SK-N-SH (cell line): ENCODE results near the gene LIMK1. TPM values are rescaled to one million over a fixed set of nuclear protein-coding genes. Genes with fewer than 3 reads are reported as not detected.

ENCODE experiments used
- CTCF ChIA-PET: fragments of 300-600, 350-600 bp; formaldehyde crosslinking; extraction: SDS; loops from one replicate; lab custom pipeline; 2021; lab: Yijun Ruan, JAX
- POLR2A ChIA-PET: fragments of 350-600 bp; sonication (Branson Sonifier 250); formaldehyde crosslinking; extraction: SDS; loops from one replicate; lab custom pipeline; 2020; ENCODE audit warnings: antibody characterized with exemption, inconsistent platforms; lab: Yijun Ruan, JAX
- DNase-seq: peaks from one replicate; pipeline ENCODE4 v3.0.0; 2012
- H2AFZ ChIP-seq: fragments of 200-600 bp; sonication (generic); 2 replicates; pipeline ENCODE4 v1.8.1; 2016; ENCODE audit warnings: antibody characterized with exemption, mild to moderate bottlenecking, low read depth
- H3F3A ChIP-seq: fragments of 200-600 bp; sonication (generic); replicated peaks from 2 replicates; pipeline ENCODE3; 2016; ENCODE audit warnings: antibody characterized with exemption, mild to moderate bottlenecking; ENCODE audit not compliant: insufficient read depth
- H3K27ac ChIP-seq, 2 experiments: fragments of 200-500 bp in 1 of 2; fragments of 200-600 bp in 1 of 2; sonication (Bioruptor generic) in 1 of 2; sonication (generic), shearing (Covaris generic) in 1 of 2; 2 replicates each; pipeline versions ENCODE4 v1.5.1 to v1.6.1; 2014 to 2016; ENCODE audit warnings: low read depth in 2 of 2, inconsistent platforms in 1 of 2, low read length in 1 of 2, mild to moderate bottlenecking in 1 of 2, mixed read lengths in 1 of 2
- H3K27me3 ChIP-seq: fragments of 200-600 bp; sonication (generic), shearing (Covaris generic); 2 replicates; pipeline ENCODE4 v1.6.1; 2016; ENCODE audit warnings: mixed run types; ENCODE audit not compliant: insufficient read depth
- H3K36me3 ChIP-seq, 2 experiments: fragments of 200-500 bp in 1 of 2; fragments of 200-600 bp in 1 of 2; sonication (Bioruptor generic) in 1 of 2; sonication (generic) in 1 of 2; replicated peaks in 1 of 2; 2 replicates each; pipeline versions ENCODE3 to v1.5.1; 2014 to 2016; ENCODE audit warnings: low read length in 1 of 2, mild to moderate bottlenecking in 1 of 2; ENCODE audit not compliant: insufficient read depth in 2 of 2, control insufficient read depth in 1 of 2
- H3K4me1 ChIP-seq, 2 experiments: fragments of 200-500 bp in 1 of 2; fragments of 200-600 bp in 1 of 2; sonication (Bioruptor generic) in 1 of 2; sonication (generic), shearing (Covaris generic) in 1 of 2; 2 replicates each; pipeline versions ENCODE4 v1.5.1 to v1.6.1; 2014 to 2016; ENCODE audit warnings: low read depth in 1 of 2, low read length in 1 of 2, mixed run types in 1 of 2; ENCODE audit not compliant: insufficient read depth in 2 of 2, control insufficient read depth in 1 of 2
- H3K4me2 ChIP-seq: fragments of 200-600 bp; sonication (generic), shearing (Covaris generic); 2 replicates; pipeline ENCODE4 v1.6.1; 2017; ENCODE audit warnings: mixed run types
- H3K4me3 ChIP-seq, 2 experiments: fragments of 200-500 bp in 1 of 2; fragments of 200-600 bp in 1 of 2; sonication (Bioruptor generic) in 1 of 2; sonication (generic), shearing (Covaris generic) in 1 of 2; 2 replicates each; pipeline versions ENCODE4 v1.5.1 to v1.8.1; 2014 to 2016; ENCODE audit warnings: low read depth in 2 of 2, inconsistent platforms in 1 of 2, low read length in 1 of 2, mild to moderate bottlenecking in 1 of 2, mixed read lengths in 1 of 2, moderate library complexity in 1 of 2
- H3K79me2 ChIP-seq: fragments of 200-600 bp; sonication (generic); 2 replicates; pipeline ENCODE4 v1.8.1; 2017; ENCODE audit warnings: mild to moderate bottlenecking; ENCODE audit not compliant: insufficient read depth
- H3K9ac ChIP-seq: fragments of 200-600 bp; sonication (generic); 2 replicates; pipeline ENCODE4 v1.6.1; 2017; ENCODE audit warnings: mixed run types
- H3K9me2 ChIP-seq: fragments of 200-600 bp; sonication (generic); 2 replicates; pipeline ENCODE4 v1.6.1; 2017; ENCODE audit warnings: mixed run types
- H3K9me3 ChIP-seq: fragments of 200-600 bp; sonication (generic); 2 replicates; pipeline ENCODE4 v1.6.1; 2017; ENCODE audit warnings: mixed run types, mild to moderate bottlenecking, moderate library complexity
- H4K20me1 ChIP-seq: fragments of 200-600 bp; sonication (generic); 2 replicates; pipeline ENCODE4 v1.6.1; 2017; ENCODE audit warnings: mild to moderate bottlenecking, mixed run types; ENCODE audit not compliant: insufficient read depth
- CTCF ChIP-seq: fragments of 200-600 bp; sonication (generic); IDR thresholded peaks from 2 replicates; pipeline ENCODE4 v1.6.1; 2017; ENCODE audit warnings: antibody characterized with exemption, mild to moderate bottlenecking, moderate library complexity
- FOSL2 ChIP-seq: IDR thresholded peaks from 2 replicates; pipeline ENCODE4 v1.4.0; 2012; ENCODE audit warnings: low read depth, mild to moderate bottlenecking, moderate library complexity, borderline replicate concordance
- FOXJ3 ChIP-seq: sonication (generic); formaldehyde crosslinking; IDR thresholded peaks from 2 replicates; pipeline ENCODE4 v1.5.1; 2020; ENCODE audit warnings: mild to moderate bottlenecking, missing genetic modification reagents
- FOXM1 ChIP-seq: IDR thresholded peaks from 2 replicates; pipeline ENCODE4 v1.4.0; 2012; ENCODE audit warnings: low read depth, mild to moderate bottlenecking
- JUND ChIP-seq: IDR thresholded peaks from 2 replicates; pipeline ENCODE4 v1.4.0; 2012
- NFIC ChIP-seq: IDR thresholded peaks from 2 replicates; pipeline ENCODE4 v1.4.0; 2012; ENCODE audit warnings: borderline replicate concordance
- POLR2AphosphoS5 ChIP-seq: IDR thresholded peaks from 2 replicates; pipeline ENCODE4 v1.6.1; 2012; ENCODE audit warnings: low read depth, low read length
- RAD21 ChIP-seq: IDR thresholded peaks from 2 replicates; pipeline ENCODE4 v1.6.1; 2012; ENCODE audit warnings: mild to moderate bottlenecking, low read length
- TAF1 ChIP-seq: IDR thresholded peaks from 2 replicates; pipeline ENCODE4 v1.6.1; 2012; ENCODE audit warnings: low read depth, mild to moderate bottlenecking, low read length, moderate library complexity, borderline replicate concordance
- TCF12 ChIP-seq: IDR thresholded peaks from 2 replicates; pipeline ENCODE4 v1.4.0; 2012
- TEAD4 ChIP-seq: IDR thresholded peaks from 2 replicates; pipeline ENCODE4 v1.4.0; 2012; ENCODE audit warnings: mild to moderate bottlenecking, borderline replicate concordance; ENCODE audit not compliant: insufficient read depth
- USF2 ChIP-seq: fragments of 150-350 bp; IDR thresholded peaks from 2 replicates; pipeline ENCODE4 v1.6.1; 2017; ENCODE audit warnings: antibody characterized with exemption, low read length, low read depth, borderline replicate concordance
- YY1 ChIP-seq: IDR thresholded peaks from 2 replicates; pipeline ENCODE4 v1.4.0; 2012; ENCODE audit warnings: low read depth, mild to moderate bottlenecking
- ZBTB33 ChIP-seq: IDR thresholded peaks from 2 replicates; pipeline ENCODE4 v1.4.0; 2012; ENCODE audit warnings: low read depth, borderline replicate concordance
- WGBS: methylation state at CpG from one replicate; pipeline ENCODE4 v1.1.6; 2017; ENCODE audit warnings: low lambda C conversion rate; 5-methylcytosine and 5-hydroxymethylcytosine counted together
- polyA plus RNA-seq, 3 experiments: library from polyadenylated mRNA; depleted of rRNA; stranded (reverse); fragments of >200 nt; gene quantifications; 2 replicates each; pipeline ENCODE4 v1.2.3, GENCODE V29; 2012
- TF ChIP-seq, protein P1 (sequence below): IDR thresholded peaks from 2 replicates; pipeline ENCODE4 v1.4.0; 2012; ENCODE audit warnings: low read depth, borderline replicate concordance

LIMK1 gene
- polyA plus RNA-seq, 1 of the 3 experiments (the other 2 are of a cell fraction): 86.6 TPM

GRCh38 chr7:74095135-74095534, 11.5 kb downstream of the LIMK1 start:
- TF ChIP-seq TAF1 (no peak), POLR2AphosphoS5 (no peak), CTCF (no peak), NFIC (no peak), USF2 (no peak), JUND (no peak), TEAD4 (no peak), TCF12 (no peak), RAD21 (no peak), FOSL2 (no peak), FOXM1 (no peak), FOXJ3 (CRISPR knock-in tag) (no peak), ZBTB33 (no peak), YY1 (no peak)
- TF ChIP-seq, protein P1, sequence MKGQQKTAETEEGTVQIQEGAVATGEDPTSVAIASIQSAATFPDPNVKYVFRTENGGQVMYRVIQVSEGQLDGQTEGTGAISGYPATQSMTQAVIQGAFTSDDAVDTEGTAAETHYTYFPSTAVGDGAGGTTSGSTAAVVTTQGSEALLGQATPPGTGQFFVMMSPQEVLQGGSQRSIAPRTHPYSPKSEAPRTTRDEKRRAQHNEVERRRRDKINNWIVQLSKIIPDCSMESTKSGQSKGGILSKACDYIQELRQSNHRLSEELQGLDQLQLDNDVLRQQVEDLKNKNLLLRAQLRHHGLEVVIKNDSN: no peak
- H3K79me2 ChIP-seq: peaks cover 49% of the 10 kb centered on the region; the same call in 1 of the 2 replicates
- H3F3A ChIP-seq: peaks cover 64% of the 10 kb centered on the region
- no peaks in the 10 kb centered on the region for H3K9me2 ChIP-seq
- peak overlapping the region; percentile 95 for H3K27ac ChIP-seq
- H3K4me3 ChIP-seq: peak overlapping the region; percentile 36 to 60
- peak overlapping the region; percentile 66 for H3K9ac ChIP-seq
- H3K9me3 ChIP-seq: no peaks in the 10 kb centered on the region
- peaks cover 10 to 49% of the 10 kb centered on the region in 2 experiments for H3K36me3 ChIP-seq
- peak overlapping the region; percentile 96 for H3K4me2 ChIP-seq
- ChIA-PET POLR2A (interaction anchor here (2.0 kb wide), 1 partner anchor 78 kb away, joined by 5 read pairs; no protein-coding TSS in a partner anchor), CTCF (interaction anchor here (1.9 to 3.2 kb wide), 2 partner anchors 110 to 112 kb away, joined by 5 to 11 read pairs; no protein-coding TSS in a partner anchor)
- no peaks in the 10 kb centered on the region for H4K20me1 ChIP-seq
- peaks cover 41 to 50% of the 10 kb centered on the region in 2 experiments; a peak in 3 of 4 replicates for H3K4me1 ChIP-seq
- no peaks in the 10 kb centered on the region for H3K27me3 ChIP-seq
- no peak for DNase-seq
- no peak overlapping the region for H2AFZ ChIP-seq
- 94% methylated on average over 4 of the region's 6 CpGs for WGBS
